ENCODE results near the gene PDCD10. TPM values are rescaled to one million over a fixed set of nuclear protein-coding genes. Genes with fewer than 3 reads are reported as not detected.

The PDCD10 gene
- total and polyA plus RNA-seq, 9 donors: 27.0 to 51.7 (median 35.1) TPM

GRCh38 chr3:167657684-167658225 lies 76.9 kb downstream of the PDCD10 start:
- no peaks in the 10 kb centered on the region for H3K9me3 ChIP-seq
- H3K4me1 ChIP-seq (ENCODE audit: insufficient read depth): peaks cover 2% of the 10 kb centered on the region
- 63 to 65% (median 63%) methylated on average over 3 of the region's 3 CpGs for WGBS, 3 donors
- H3K27me3 ChIP-seq: no peaks in the 10 kb centered on the region
- no peak for TF ChIP-seq EP300 (IDR thresholded peaks at IDR 0.05)
- no peak for TF ChIP-seq POLR2A (IDR thresholded peaks at IDR 0.05)
- TF ChIP-seq CTCF (IDR thresholded peaks at IDR 0.05): no peak
- DNase-seq: no peak
- H3K4me3 ChIP-seq: no peak overlapping the region
- intact Hi-C loops (cut with DNase I): no loop called here
- H3K27ac ChIP-seq: no peak overlapping the region
- no peaks in the 10 kb centered on the region for H3K36me3 ChIP-seq

- Histone ChIP-seq H3K27ac (no peak overlapping the region), H3K36me3 (no peaks in the 10 kb centered on the region), H3K4me1 (ENCODE audit: insufficient read depth) (peaks cover 2% of the 10 kb centered on the region), H3K4me3 (no peak overlapping the region), H3K9me3 (no peaks in the 10 kb centered on the region), H3K27me3 (no peaks in the 10 kb centered on the region)
- 45 to 79% (median 65%) methylated on average over 1 of the region's 1 CpG for WGBS, 3 donors
- TF ChIP-seq CTCF (IDR thresholded peaks at IDR 0.05): no peak
- no peak for TF ChIP-seq EP300 (IDR thresholded peaks at IDR 0.05)
- no peak for TF ChIP-seq POLR2A (IDR thresholded peaks at IDR 0.05)
- DNase-seq: no peak
- intact Hi-C loops (cut with DNase I): no loop called here
Measured at GRCh38 chr3:167656821-167657220, 77.9 kb downstream of the PDCD10 start.

DNA sequence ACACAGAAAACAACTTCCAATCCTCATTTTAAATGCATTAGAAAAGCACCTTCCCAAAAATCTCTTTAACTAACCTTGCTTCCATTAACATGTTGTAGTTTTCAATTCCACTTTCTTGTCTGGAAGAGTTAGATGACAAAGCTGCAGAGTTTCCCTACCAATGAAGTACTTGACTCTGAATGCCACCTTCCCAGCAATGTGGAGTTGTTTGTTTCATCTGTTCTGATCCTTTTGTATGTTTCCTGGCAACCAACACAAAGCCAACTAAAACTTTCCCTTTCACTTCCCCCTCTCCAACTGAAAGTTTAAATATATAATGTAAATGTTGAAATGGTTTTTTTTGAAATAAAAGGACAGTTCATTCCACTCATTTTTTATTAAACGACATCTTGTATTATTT lies 80.9 kb downstream of the PDCD10 start, which contains the start of gene WDR49:
WDR49 (minus strand) TSS at position 183 of the 400 bp plus-strand sequence. CDS start 517 bp downstream, outside the sequence.
- H3K4me3 ChIP-seq: no peak within 1 kb of the TSS
- no peak for TF ChIP-seq CTCF (IDR thresholded peaks at IDR 0.05)
- no peak for TF ChIP-seq EP300 (IDR thresholded peaks at IDR 0.05)
- TF ChIP-seq POLR2A (IDR thresholded peaks at IDR 0.05): no peak
- no peaks in the 10 kb centered on the region for H3K27me3 ChIP-seq
- WGBS, 3 donors: 70 to 78% (median 72%) methylated on average over 1 of the region's 1 CpG
- no peak for DNase-seq
- no peak within 1 kb of the TSS for H3K27ac ChIP-seq
- H3K36me3 ChIP-seq: no peaks in the 10 kb centered on the region
- intact Hi-C loops (cut with DNase I): no loop called here
- peaks cover 2% of the 10 kb centered on the region for H3K4me1 ChIP-seq (ENCODE audit: insufficient read depth)
- H3K9me3 ChIP-seq: no peaks in the 10 kb centered on the region

DNA sequence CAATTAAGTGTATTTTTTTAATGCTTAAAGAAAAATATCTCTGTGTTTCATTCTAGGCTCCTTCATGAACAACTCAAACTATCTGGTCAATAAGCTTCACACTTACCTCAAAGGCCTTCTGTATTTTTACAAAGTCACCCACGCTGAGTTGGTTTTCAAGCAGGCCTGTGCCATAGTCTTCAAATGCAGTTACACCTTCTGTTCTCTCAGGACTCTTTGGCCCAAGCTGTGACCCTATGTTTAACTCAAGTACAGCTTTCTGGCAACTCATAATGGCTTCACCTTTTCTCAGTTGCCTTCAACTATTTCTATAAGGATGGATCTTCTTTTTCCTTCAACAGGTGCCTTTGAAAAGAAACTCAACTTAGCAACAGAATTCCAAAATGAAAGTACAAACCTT lies 81.5 kb downstream of the PDCD10 start:
- no peak for DNase-seq
- 82 to 86% (median 83%) methylated on average over 1 of the region's 1 CpG for WGBS, 3 donors
- H3K4me3 ChIP-seq: no peak overlapping the region
- intact Hi-C loops (cut with DNase I): no loop called here
- H3K4me1 ChIP-seq (ENCODE audit: insufficient read depth): peaks cover 4% of the 10 kb centered on the region
- no peaks in the 10 kb centered on the region for H3K9me3 ChIP-seq
- no peak for TF ChIP-seq EP300 (IDR thresholded peaks at IDR 0.05)
- TF ChIP-seq CTCF (IDR thresholded peaks at IDR 0.05): no peak
- no peak for TF ChIP-seq POLR2A (IDR thresholded peaks at IDR 0.05)
- no peaks in the 10 kb centered on the region for H3K36me3 ChIP-seq
- no peak overlapping the region for H3K27ac ChIP-seq
- H3K27me3 ChIP-seq: no peaks in the 10 kb centered on the region

Measured in ovary (tissue), 9 donors.